ENCODE measurements around the gene P2RY2.

DNA sequence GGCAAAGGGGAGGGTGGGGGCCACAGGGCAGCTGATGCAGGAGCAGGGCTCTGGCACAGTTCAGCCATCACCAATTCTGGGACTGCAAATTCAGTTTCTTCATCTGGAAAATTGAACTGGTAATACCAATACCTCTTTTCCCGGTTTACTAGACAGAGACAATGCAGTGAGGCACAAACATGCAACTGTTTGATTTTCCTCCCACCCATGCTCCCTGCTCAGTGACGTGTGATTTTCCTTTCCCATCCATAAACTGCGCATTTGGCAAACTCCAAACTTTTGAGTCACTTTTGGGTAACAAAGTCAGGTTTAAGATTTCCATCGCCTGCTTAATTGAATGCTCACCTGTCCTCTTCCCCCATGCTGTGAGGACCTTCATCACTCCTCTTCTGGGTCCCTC, 23.2 kb downstream of the P2RY2 start:
- TF ChIP-seq POLR2A (IDR thresholded peaks at IDR 0.05): no peak
- TF ChIP-seq, protein P1, sequence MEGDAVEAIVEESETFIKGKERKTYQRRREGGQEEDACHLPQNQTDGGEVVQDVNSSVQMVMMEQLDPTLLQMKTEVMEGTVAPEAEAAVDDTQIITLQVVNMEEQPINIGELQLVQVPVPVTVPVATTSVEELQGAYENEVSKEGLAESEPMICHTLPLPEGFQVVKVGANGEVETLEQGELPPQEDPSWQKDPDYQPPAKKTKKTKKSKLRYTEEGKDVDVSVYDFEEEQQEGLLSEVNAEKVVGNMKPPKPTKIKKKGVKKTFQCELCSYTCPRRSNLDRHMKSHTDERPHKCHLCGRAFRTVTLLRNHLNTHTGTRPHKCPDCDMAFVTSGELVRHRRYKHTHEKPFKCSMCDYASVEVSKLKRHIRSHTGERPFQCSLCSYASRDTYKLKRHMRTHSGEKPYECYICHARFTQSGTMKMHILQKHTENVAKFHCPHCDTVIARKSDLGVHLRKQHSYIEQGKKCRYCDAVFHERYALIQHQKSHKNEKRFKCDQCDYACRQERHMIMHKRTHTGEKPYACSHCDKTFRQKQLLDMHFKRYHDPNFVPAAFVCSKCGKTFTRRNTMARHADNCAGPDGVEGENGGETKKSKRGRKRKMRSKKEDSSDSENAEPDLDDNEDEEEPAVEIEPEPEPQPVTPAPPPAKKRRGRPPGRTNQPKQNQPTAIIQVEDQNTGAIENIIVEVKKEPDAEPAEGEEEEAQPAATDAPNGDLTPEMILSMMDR (IDR thresholded peaks at IDR 0.05): no peak
